DOHH2 (cell line): ENCODE measurements around the gene NAPB.

Experiments used
- H3F3A ChIP-seq: fragments of 200-600 bp; sonication (generic), shearing (Covaris generic); 2 replicates; pipeline ENCODE4 v1.6.0; 2016; ENCODE audit warnings: antibody characterized with exemption, mild to moderate bottlenecking; ENCODE audit not compliant: control insufficient read depth, insufficient read depth
- H3K27ac ChIP-seq: fragments of 200-600 bp; sonication (generic); 2 replicates; pipeline ENCODE4 v1.5.1; 2014; ENCODE audit warnings: low read depth, mild to moderate bottlenecking, low read length, moderate library complexity
- H3K27me3 ChIP-seq: fragments of 200-600 bp; sonication (generic); 2 replicates; pipeline ENCODE4 v1.6.1; 2014; ENCODE audit warnings: mild to moderate bottlenecking, low read length, mixed read lengths; ENCODE audit not compliant: control insufficient read depth
- H3K36me3 ChIP-seq: fragments of 200-600 bp; sonication (generic); 2 replicates; pipeline ENCODE4 v1.6.1; 2014; ENCODE audit warnings: mild to moderate bottlenecking, low read length, moderate library complexity, mixed read lengths; ENCODE audit not compliant: control insufficient read depth
- H3K4me1 ChIP-seq: fragments of 200-600 bp; sonication (generic); 2 replicates; pipeline ENCODE4 v1.6.1; 2014; ENCODE audit warnings: mild to moderate bottlenecking, low read length, mixed read lengths; ENCODE audit not compliant: control insufficient read depth
- H3K4me2 ChIP-seq: fragments of 200-600 bp; sonication (generic); 2 replicates; pipeline ENCODE4 v1.6.0; 2014; ENCODE audit warnings: mild to moderate bottlenecking, low read length, moderate library complexity
- H3K4me3 ChIP-seq: fragments of 200-600 bp; sonication (generic); 2 replicates; pipeline ENCODE4 v1.5.1; 2014; ENCODE audit warnings: mild to moderate bottlenecking, low read length, mixed read lengths
- H3K79me2 ChIP-seq: fragments of 200-600 bp; sonication (generic); 2 replicates; pipeline ENCODE4 v1.6.1; 2014; ENCODE audit warnings: mild to moderate bottlenecking, low read length, mixed read lengths; ENCODE audit not compliant: control insufficient read depth
- H3K9me2 ChIP-seq: fragments of 200-600 bp; sonication (generic); replicated peaks from 2 replicates; pipeline ENCODE4 v1.6.1; 2014; ENCODE audit warnings: mild to moderate bottlenecking, low read length, mixed read lengths; ENCODE audit not compliant: control insufficient read depth
- H3K9me3 ChIP-seq: fragments of 200-600 bp; sonication (generic); 2 replicates; pipeline ENCODE4 v1.6.1; 2014; ENCODE audit warnings: antibody characterized with exemption, low read length, mixed read lengths; ENCODE audit not compliant: control insufficient read depth, insufficient read depth
- H4K20me1 ChIP-seq: fragments of 200-600 bp; sonication (generic); 2 replicates; pipeline ENCODE4 v1.6.0; 2014; ENCODE audit warnings: low read depth, mild to moderate bottlenecking, antibody characterized with exemption, low read length, moderate library complexity; ENCODE audit not compliant: control insufficient read depth, insufficient read depth
- EZH2phosphoT487 ChIP-seq: fragments of 200-600 bp; sonication (generic); IDR thresholded peaks from 2 replicates; pipeline ENCODE4 v1.6.1; 2017; ENCODE audit warnings: borderline replicate concordance, mild to moderate bottlenecking, antibody characterized with exemption, low read length, moderate library complexity, mixed read lengths
- TF ChIP-seq, protein P1 (sequence below): fragments of 200-600 bp; sonication (generic); IDR thresholded peaks from one replicate; pipeline ENCODE4 v1.5.1; 2014; ENCODE audit warnings: antibody characterized with exemption, mild to moderate bottlenecking, low read depth, low read length; ENCODE audit not compliant: poor library complexity, severe bottlenecking

NAPB gene

DNA sequence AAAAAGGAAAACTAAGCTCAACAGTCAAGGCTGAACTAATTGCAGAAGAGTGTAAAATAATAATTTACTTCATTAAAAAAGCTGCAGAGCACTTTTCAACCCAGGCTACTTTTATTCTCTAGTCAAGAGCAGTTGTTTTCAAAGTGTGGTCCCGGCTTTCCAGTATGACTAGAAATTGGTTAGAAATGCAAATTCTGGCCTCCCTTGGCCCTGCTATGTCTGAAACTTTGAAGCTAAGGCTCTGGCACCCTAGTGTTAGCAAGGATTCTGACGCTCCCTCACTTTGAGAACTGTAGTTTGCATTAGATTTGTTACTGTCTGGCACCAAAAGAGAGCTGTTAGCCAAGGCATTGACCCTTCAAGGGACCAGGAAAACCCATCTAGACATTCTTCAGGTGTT, 80.2 kb downstream of the NAPB start:
- Histone ChIP-seq H3K4me3 (no peak overlapping the region), H3K4me1 (no peaks in the 10 kb centered on the region), H3K4me2 (no peak overlapping the region), H3K9me3 (no peaks in the 10 kb centered on the region), H3K79me2 (no peaks in the 10 kb centered on the region), H3K36me3 (no peaks in the 10 kb centered on the region), H3K27me3 (no peaks in the 10 kb centered on the region), H3K27ac (no peak overlapping the region), H3F3A (no peaks in the 10 kb centered on the region), H3K9me2 (no peaks in the 10 kb centered on the region), H4K20me1 (no peaks in the 10 kb centered on the region)
- TF ChIP-seq, protein P1, sequence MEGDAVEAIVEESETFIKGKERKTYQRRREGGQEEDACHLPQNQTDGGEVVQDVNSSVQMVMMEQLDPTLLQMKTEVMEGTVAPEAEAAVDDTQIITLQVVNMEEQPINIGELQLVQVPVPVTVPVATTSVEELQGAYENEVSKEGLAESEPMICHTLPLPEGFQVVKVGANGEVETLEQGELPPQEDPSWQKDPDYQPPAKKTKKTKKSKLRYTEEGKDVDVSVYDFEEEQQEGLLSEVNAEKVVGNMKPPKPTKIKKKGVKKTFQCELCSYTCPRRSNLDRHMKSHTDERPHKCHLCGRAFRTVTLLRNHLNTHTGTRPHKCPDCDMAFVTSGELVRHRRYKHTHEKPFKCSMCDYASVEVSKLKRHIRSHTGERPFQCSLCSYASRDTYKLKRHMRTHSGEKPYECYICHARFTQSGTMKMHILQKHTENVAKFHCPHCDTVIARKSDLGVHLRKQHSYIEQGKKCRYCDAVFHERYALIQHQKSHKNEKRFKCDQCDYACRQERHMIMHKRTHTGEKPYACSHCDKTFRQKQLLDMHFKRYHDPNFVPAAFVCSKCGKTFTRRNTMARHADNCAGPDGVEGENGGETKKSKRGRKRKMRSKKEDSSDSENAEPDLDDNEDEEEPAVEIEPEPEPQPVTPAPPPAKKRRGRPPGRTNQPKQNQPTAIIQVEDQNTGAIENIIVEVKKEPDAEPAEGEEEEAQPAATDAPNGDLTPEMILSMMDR = no peak
- no peak for TF ChIP-seq EZH2phosphoT487

DNA sequence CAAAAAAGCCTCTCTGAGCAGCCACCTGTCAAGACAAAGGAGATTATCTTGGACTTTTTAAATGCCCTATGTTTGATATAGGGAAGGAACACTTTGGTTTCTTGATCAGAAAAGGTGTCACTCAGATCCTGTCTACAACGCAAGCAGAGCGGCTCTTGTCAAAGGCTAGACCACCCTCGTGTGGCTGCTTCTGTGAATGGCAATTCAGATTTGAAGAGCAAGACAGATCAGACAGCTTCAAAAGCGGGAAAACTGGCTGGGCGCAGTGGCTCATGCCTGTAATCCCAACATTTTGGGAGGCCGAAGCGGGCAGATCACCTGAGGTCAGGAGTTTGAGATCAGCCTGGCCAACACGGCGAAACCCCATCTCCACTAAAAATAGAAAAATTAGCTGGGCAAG, 80.8 kb downstream of the NAPB start:
- H3K27ac ChIP-seq = no peak overlapping the region
- H4K20me1 ChIP-seq = no peaks in the 10 kb centered on the region
- H3K27me3 ChIP-seq = no peaks in the 10 kb centered on the region
- no peak overlapping the region for H3K4me3 ChIP-seq
- H3K79me2 ChIP-seq = no peaks in the 10 kb centered on the region
- no peaks in the 10 kb centered on the region for H3K4me1 ChIP-seq
- no peaks in the 10 kb centered on the region for H3F3A ChIP-seq
- TF ChIP-seq EZH2phosphoT487 = no peak
- TF ChIP-seq, protein P1 = peak; percentile 48
- H3K4me2 ChIP-seq = no peak overlapping the region
- H3K9me2 ChIP-seq = no peaks in the 10 kb centered on the region
- no peaks in the 10 kb centered on the region for H3K36me3 ChIP-seq
- H3K9me3 ChIP-seq = no peaks in the 10 kb centered on the region

DNA sequence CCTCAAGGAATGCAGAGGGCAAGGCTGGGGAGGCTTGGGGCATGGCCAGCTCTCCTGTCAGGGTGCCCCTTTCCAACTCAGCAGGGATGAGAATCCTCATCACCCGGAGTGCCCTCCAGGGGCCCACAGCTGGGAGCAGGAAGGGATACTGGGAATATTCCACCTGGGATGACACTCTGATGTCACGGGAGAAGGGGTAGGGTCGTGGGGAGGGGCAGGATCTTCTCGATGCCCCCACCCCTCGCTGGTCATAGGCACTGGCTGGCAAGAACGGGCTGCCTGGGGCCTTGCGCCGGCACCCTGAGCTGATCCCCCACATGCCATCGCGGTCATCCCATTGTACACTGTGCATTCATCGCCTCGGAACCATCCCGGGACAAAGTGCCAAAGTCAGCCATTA, 81.3 kb downstream of the NAPB start:
- Histone ChIP-seq H3K36me3 (no peaks in the 10 kb centered on the region), H3K4me2 (no peak overlapping the region), H3K4me1 (no peaks in the 10 kb centered on the region), H3K27me3 (no peaks in the 10 kb centered on the region), H4K20me1 (no peaks in the 10 kb centered on the region), H3K9me3 (no peaks in the 10 kb centered on the region), H3K9me2 (no peaks in the 10 kb centered on the region), H3K79me2 (no peaks in the 10 kb centered on the region), H3F3A (no peaks in the 10 kb centered on the region), H3K27ac (no peak overlapping the region), H3K4me3 (no peak overlapping the region)
- TF ChIP-seq, protein P1 = no peak
- TF ChIP-seq EZH2phosphoT487 = no peak

DNA sequence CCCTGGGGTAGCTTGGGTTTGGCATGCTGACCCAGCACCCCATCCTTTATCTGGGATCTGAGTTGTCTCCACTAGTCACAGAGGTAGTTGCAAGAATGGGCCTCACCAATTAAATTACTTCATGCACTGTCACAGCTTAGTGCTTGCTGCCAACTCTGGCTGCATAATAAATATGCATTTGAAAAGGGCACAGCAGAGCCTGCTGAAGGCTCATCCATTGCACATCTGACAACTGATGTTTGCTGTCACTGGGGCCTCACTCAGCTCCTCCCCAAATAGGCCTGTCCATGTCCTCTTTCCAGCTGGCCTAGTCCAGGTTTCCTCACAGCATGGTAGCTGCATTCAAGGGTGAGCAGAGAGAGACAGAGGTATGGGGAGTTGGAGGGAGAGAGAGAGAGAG, 84.0 kb downstream of the NAPB start:
- no peaks in the 10 kb centered on the region for H4K20me1 ChIP-seq
- no peaks in the 10 kb centered on the region for H3K9me3 ChIP-seq
- no peaks in the 10 kb centered on the region for H3K27me3 ChIP-seq
- H3K36me3 ChIP-seq = no peaks in the 10 kb centered on the region
- no peak overlapping the region for H3K4me2 ChIP-seq
- peaks cover 6% of the 10 kb centered on the region for H3K4me1 ChIP-seq
- no peaks in the 10 kb centered on the region for H3K79me2 ChIP-seq
- H3K4me3 ChIP-seq = no peak overlapping the region
- TF ChIP-seq, protein P1 = no peak
- TF ChIP-seq EZH2phosphoT487 = no peak
- H3K27ac ChIP-seq = no peak overlapping the region
- H3K9me2 ChIP-seq = no peaks in the 10 kb centered on the region
- no peaks in the 10 kb centered on the region for H3F3A ChIP-seq
